Mucosa of descending colon (tissue), 3 donors: ENCODE measurements around the gene ABCD3. TPM values are rescaled to one million over a fixed set of nuclear protein-coding genes. Genes with fewer than 3 reads are reported as not detected.

ENCODE experiments used
- ATAC-seq: fragments of 200-7000 bp; cut with Tn5 transposase; one replicate; pipeline ENCODE4 v1.9.1; 2020; ENCODE audit warnings: mild to moderate bottlenecking, moderate library complexity
- DNase-seq, 3 donors: peaks; one replicate each; pipeline ENCODE4 v3.0.0-alpha.2; 2020
- H3K36me3 ChIP-seq: fragments of 200-600 bp; one replicate; pipeline ENCODE4 v1.8.0; 2021; ENCODE audit warnings: low read depth, mild to moderate bottlenecking
- H3K4me1 ChIP-seq: fragments of 200-600 bp; one replicate; pipeline ENCODE4 v1.8.0; 2021; ENCODE audit warnings: low read depth, mild to moderate bottlenecking
- H3K4me3 ChIP-seq: fragments of 200-600 bp; one replicate; pipeline ENCODE4 v1.8.0; 2021; ENCODE audit warnings: mild to moderate bottlenecking
- H3K9me3 ChIP-seq: fragments of 200-600 bp; one replicate; pipeline ENCODE4 v1.8.0; 2021; ENCODE audit warnings: mild to moderate bottlenecking
- CTCF ChIP-seq: fragments of 200-600 bp; IDR thresholded peaks from one replicate; pipeline ENCODE4 v1.8.0; 2022; ENCODE audit warnings: antibody characterized with exemption, mild to moderate bottlenecking
- intact Hi-C, 2 donors: fragments of 100-400 bp; cut with DNase I in 1 of 2; cut with micrococcal nuclease in 1 of 2; formaldehyde crosslinking; loops; one replicate each; pipeline versions ENCODE4 v1.11.0 to v1.11.1; 2022; cut with DNase I, micrococcal nuclease
- total RNA-seq, 3 donors: library from RNA; stranded (reverse); fragmentation: NEBNext Ultra II Directional in 2 of 3; extraction: Animal tissue kit (Norgen Biotek cat#: 25700) in 2 of 3; gene quantifications; one replicate each; pipeline versions ENCODE4 v1.2.1 to v1.2.4, GENCODE V29; 2021 to 2023
- donor health status: DM: no; HTN: no; CAD: no; lungs with moderate emphysema.
- donor health status: DM: no; HTN: no; CAD: no.
- donor health status: DM: no; HTN: yes; CAD: no.

Gene ABCD3
- total RNA-seq, 3 donors from 2014 or later = 67.9 to 102 (median 99.3) TPM

GRCh38 chr1:94527447-94528031, 109.3 kb downstream of the ABCD3 start:
- Histone ChIP-seq H3K9me3 (no peaks in the 10 kb centered on the region), H3K4me3 (no peak overlapping the region), H3K4me1 (peaks cover 8% of the 10 kb centered on the region), H3K36me3 (no peaks in the 10 kb centered on the region)
- no peak for TF ChIP-seq CTCF
- DNase-seq (peak in 1 of 3 donors; percentile 21), ATAC-seq (peak; percentile 64)
- intact Hi-C loops = loop anchor here in 1 of 2 donors (5.0 kb wide), 1 partner anchor 275 kb away; no protein-coding TSS in a partner anchor

DNA sequence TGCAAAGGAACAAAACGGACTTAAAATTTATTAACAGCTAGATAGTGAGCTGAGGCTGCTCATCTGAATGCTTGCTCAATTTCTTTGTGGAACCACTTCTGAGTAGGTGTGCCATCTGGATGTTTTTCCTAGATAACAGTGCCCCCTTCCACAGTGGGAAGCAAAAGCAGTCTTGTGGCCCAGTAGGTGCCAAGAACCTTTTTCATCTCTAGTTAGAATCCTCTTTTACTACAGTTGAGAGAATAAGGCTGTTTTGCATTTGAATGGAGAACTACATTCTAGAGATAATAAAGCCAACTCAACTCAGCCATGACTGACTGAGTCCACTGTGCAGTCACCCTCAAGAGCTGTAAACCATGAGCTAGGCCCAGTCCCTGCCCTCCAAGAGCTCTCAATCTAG, 110.1 kb downstream of the ABCD3 start:
- ATAC-seq = no peak
- intact Hi-C loops = loop anchor here in 1 of 2 donors (5.0 kb wide), 1 partner anchor 274 kb away; no protein-coding TSS in a partner anchor
- no peak overlapping the region for H3K4me3 ChIP-seq

GRCh38 chr1:94528826-94529225, 110.6 kb downstream of the ABCD3 start:
- intact Hi-C loops = loop anchor here in 1 of 2 donors (5.0 kb wide), 1 partner anchor 273 kb away; no protein-coding TSS in a partner anchor
- ATAC-seq (no peak), DNase-seq (no peak)
- peaks cover 8% of the 10 kb centered on the region for H3K4me1 ChIP-seq
- TF ChIP-seq CTCF = no peak
- no peak overlapping the region for H3K4me3 ChIP-seq
- no peaks in the 10 kb centered on the region for H3K9me3 ChIP-seq
- H3K36me3 ChIP-seq = no peaks in the 10 kb centered on the region

More for the DNA sequence above, 110.1 kb downstream of the ABCD3 start:
- TF ChIP-seq CTCF = no peak
- DNase-seq = no peak
- Histone ChIP-seq H3K9me3 (no peaks in the 10 kb centered on the region), H3K36me3 (no peaks in the 10 kb centered on the region), H3K4me1 (peaks cover 8% of the 10 kb centered on the region)

DNA sequence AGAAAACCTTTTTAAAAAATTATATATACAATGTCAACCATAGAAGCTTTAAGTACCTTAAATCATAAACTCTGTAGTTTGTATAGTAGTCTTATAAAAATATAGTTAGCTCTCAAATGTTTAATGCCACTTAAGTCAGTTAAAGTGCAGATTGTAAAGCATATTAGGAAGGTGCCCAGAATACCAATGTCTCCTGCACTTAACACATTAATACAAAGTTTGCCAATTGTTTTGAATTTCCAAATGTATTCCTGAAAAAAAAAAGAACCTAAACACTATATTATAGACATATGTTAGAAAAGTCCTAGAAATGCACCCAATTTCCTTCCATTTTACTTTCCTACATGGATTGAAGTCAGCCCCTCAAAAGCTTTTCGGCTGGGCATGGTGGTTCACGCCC, 111.2 kb downstream of the ABCD3 start:
- Histone ChIP-seq H3K4me1 (peaks cover 8% of the 10 kb centered on the region), H3K36me3 (no peaks in the 10 kb centered on the region), H3K4me3 (no peak overlapping the region), H3K9me3 (no peaks in the 10 kb centered on the region)
- no peak for ATAC-seq
- DNase-seq = no peak
- intact Hi-C loops = loop anchor here in 1 of 2 donors (5.0 kb wide), 1 partner anchor 273 kb away; no protein-coding TSS in a partner anchor
- no peak for TF ChIP-seq CTCF

DNA sequence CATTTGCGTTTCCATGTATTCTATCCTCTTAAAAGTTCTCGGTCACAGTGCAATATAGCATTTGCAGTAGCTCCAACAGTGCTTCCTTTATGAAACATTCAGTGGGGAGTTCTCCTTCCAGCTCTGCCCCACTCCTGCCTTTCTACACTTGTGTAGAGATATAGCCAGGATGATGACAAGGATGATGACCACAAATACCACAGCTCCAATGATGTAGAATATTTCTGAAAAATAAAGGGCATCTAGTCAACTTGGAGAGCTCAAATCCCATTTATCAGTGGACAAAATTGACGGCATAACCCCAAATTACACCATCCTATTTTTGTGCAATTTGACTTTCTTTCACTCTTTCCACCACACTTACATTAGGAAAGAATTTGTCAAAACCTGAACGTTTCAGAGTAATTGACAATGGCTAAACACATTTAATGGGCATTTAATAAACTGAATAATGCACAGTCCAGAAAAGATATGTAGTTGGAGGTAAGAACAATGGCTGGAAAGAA, 112.2 kb downstream of the ABCD3 start:
- DNase-seq = no peak
- Histone ChIP-seq H3K4me1 (peaks cover 8% of the 10 kb centered on the region), H3K4me3 (no peak overlapping the region), H3K9me3 (no peaks in the 10 kb centered on the region), H3K36me3 (no peaks in the 10 kb centered on the region)
- no peak for ATAC-seq
- intact Hi-C loops = no loop called here
- TF ChIP-seq CTCF = no peak
